NCI-H1092 (cell line): ENCODE measurements around the gene PRKAG1.
"Not testable (repeated sequence)": the region's sequence is repeated elsewhere in the genome, so short reads cannot be mapped to it uniquely, and the experiment has no call there.

Source experiments
- DNase-seq: peaks from one replicate; lab custom pipeline; 2025; lab: John Stamatoyannopoulos, UW

PRKAG1 gene

DNA sequence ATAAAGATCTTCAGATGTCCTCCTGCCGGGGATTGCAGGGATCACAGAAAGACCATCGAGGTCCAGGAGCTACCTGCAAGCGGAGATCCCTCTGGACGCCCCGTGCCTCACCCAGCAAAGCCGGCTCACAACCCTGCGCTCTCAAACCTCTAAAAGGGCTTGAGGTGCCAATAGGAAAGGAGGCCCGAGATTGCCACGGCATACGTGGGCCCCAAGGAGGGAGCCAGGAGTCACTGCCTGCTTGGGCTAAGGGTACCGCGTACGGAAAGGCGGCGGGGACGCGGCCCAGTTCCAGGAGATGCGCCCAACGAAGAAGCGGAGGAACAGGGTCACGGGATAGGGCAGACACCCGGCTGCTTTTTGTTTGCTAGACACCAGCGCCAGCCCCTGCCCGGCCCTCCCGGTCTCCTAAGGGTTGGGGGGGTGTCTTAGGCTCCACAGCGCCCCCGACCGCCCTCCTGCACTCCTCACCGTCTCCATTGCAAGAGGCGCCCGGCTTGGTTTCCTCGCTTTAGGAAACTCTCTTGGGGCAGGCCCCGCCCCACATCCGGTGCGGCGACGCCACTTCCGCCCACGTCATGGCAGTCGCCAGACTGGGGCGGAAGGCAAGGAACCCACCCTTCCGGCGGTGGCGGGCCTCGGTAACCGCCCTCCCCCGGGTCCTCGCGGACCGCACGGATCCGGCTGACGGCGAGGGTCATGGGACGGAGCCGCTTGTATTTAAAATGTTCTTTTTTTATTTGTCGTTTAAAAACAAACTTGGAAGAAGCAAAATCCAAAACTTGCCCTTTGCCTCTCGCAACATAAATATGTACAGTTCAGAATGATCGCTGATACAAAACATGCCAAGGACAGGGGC, at the start of gene PRKAG1:
TSS of gene PRKAG1 (minus strand) at position 516 of the 859 bp plus-strand sequence. CDS start at position 480, 36 bp downstream.
- DNase-seq: peak; percentile 88

DNA sequence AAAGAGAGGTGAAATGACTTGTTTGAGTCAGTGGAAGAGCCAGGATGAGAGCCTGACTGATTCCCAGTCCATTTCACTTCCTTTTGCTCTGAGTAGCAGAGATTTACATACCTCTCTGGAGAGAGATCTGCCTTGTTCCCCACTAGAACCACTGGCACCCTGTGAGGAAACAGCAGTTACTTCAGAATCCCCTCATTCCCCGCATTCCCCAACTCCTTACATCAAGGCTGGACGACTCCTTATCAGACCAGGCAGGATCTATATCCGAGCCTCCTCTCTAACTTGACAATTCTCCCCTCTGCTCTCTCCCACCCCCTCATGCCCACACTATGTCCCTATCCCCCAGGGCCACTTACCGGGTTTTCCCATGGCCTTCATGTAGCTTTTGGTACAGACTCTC, 47.5 kb upstream of the PRKAG1 start:
- DNase-seq: no peak

DNA sequence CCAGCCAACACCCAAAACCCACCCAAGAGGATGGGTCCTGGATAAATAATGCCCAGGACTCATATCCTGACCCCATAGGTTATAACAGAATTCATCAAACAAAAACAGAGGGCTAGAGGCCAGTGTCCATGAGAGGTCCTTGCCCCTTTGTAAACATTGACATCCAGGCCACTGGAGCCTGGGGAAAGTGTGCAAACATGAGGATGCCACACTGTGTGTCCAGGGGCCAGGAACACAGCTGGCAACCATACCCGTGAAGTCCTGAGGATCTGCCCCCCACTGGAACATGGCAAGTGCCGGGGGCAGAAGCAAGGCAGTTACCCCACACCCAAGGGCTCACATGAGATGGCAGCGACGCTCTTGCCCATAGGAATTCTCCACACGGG, 46.2 kb upstream of the PRKAG1 start:
- DNase-seq: no peak

DNA sequence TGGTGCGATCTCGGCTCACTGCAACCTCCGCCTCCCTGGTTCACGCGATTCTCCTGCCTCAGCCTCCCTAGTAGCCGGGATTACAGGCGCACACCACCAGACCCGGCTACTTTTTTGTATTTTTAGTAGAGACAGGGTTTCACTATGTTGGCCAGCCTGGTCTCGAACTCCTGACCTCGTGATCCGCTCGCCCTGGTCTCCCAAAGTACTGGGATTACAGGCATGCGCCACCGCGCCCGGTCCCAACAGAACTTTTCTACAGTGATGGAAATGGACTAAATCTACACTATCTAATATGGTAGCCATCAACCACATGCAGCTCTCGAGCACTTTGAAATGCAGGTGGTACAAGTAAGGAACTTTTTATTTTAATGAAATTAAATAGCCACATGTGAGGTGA, 43.3 kb upstream of the PRKAG1 start:
- DNase-seq: not testable (repeated sequence)

DNA sequence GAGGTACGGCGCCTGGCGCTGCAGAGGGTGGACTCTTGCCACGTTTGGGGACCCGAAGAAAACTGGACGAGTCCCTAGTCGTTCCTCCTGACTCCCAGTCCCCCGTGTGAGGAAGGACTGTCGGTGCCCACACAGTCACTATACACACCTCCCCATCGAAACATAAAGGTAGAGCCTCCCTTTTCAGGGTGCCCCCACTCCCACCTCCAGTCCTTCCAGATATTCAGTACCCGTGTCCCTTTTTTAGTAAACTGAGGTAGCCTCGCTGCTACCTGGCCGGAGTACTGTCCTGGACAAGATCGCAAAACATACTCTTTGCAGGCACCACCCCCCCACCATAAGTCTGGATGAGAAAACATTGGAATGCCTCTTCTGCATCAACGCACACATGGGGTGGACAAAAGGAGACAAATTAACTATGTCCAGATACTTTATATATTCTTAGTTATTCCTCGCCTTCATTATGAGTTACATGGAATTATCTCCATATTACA, 42.6 kb upstream of the PRKAG1 start:
- no peak for DNase-seq

DNA sequence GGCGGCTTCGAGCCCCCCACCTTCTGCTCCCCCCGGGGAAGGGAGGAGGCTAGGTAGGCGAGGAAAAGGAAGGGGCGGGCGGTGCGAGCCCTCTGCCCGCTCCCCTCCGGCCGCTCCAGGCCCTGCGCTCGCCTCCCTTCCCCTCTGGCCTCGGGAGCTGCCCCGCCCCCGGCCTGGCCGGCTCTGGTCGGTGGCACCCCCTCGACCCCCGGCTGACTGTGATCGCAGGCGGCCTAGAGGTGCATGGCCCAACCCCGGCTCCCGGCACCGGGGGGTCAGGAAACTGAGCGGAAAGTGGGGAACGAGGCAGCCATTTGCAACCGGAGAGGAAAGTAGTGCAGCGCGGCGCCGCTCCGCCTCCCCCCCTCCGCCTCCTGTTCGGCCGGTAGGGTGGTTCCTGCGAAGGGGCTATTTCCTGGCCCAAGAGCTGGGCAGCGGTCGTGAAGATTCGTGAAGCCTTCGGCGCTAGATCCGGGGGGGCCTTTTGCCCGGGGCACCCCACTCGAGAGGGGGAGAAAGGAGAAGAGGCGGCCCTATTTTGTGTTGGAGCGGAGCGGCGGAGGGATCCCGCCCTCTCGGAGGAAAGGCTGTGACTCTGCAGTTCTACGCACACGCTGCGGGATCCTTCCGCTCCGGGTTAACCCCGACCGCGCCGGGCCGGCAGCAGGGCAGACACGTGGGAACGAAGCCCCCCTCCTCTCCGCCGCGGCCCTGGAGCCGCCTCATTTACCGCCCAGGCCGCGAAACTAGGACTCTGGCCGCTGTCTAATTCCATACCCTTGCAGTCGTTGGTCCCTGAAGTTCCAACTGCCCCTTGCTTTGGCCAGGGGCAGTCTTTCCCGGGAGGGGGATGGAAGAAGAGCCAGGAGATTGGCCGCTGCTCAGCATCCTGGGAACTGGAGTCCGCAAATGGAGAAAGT, 41.9 kb upstream of the PRKAG1 start, which contains the start of gene KMT2D:
TSS of gene KMT2D (minus strand) at position 558 of the 920 bp plus-strand sequence. CDS start 5,470 bp downstream, outside the sequence.
- DNase-seq: peak; percentile 78

DNA sequence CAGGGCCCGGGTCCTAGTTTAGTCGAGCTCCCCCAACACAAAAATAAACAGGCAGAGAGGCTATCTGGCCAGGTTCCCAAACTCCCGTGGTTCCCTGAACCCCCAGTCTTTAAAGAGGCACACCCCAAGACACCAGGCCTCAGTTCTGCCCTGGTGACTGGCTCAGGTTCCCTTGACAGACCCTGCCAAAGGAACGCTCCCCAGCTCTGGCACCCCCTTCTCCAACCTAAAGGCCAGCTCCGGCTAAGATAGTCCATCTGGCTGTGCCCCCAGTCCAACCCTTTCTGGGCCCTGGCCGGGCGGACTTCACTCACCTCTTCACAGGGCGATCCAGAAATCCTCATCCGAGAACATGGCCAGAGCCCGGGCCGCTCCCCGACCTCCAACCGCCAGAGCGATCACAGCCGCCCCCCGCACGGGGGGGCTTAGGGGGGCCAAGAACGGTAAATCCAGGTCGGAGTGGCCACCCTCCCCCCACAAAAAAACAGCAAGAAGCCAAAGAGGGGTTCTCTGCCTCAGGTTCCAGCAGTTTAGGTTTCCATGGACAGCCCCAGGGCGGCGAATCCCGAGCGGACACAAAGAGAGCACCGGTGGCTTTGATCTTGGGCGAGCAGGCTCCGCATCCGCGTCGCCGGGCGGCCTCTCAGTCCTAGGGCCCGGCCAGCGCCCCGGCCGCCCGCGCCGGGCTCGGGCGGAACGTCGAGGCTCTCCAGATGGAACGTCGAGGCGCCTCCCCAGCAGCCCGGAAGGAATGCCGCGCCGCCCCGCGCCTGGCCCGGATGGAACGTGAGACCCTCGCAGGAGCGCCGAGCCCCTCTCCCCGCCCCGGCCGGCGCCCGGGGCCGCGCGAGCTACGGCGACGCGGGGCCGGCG, 41.0 kb upstream of the PRKAG1 start:
- DNase-seq: no peak

DNA sequence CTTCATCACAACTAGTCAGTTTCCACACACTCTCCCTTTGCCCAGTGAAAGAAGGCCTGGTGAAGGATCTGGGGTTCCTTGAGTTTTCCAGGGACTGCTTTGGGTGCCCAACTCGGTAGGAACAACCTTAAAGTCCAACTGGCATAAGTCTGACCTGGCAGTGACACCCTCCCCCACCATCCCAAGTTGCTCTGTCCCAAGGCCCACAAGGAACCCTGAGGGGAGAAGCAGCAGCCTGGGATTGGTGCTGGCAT, 40.4 kb upstream of the PRKAG1 start:
- no peak for DNase-seq

DNA sequence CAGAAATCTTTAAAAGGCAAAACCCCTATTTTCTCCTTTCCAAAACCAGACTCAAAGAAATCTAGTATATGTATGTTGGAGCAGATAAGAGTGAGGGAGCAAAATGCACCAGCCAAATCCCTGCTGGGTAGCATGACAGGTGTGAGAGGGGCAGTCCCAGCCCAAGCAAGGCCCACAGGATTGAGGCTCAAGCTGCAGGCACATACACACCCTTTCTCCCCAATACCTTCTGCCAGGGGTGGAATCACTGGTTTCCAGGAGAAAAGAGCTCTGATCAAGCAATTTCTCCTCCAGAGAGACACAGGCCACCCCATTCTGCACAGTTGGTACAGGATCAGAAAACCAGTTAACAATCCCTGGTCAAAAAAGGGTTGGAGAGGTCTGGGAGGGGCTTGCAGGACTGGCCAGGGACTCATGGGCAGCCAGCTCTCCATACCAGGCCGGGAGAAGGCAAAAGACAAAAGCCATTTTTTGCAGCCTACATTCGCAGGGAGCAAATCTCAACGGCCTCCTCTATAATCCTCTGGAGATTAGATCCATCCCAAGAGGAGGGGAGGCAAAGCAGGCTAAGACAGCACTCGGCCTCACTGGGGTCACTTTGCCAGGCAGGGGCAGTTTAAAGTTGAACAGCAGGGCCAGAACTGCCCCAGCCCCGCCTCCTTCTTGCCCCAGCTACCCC, 39.9 kb upstream of the PRKAG1 start:
- no peak for DNase-seq

DNA sequence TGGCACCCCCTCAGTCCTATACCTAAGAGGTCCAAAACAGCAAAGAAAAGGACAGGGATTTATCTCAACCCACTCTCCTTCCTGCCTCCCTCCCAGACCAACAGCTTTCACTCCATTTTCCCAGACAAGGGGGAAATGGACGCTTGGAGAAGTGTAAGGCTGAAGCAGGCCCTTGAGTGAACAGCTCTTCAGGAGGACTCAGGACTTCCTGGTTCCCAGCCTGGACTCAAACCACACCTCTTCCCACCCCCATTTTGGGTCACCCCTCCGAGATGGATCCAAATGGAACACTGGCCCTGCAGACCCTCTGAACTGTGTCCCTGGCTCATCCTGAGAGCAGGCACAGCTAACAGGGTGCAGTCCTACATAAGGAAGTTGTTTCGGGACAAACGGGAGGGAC, 39.3 kb upstream of the PRKAG1 start:
- no peak for DNase-seq

DNA sequence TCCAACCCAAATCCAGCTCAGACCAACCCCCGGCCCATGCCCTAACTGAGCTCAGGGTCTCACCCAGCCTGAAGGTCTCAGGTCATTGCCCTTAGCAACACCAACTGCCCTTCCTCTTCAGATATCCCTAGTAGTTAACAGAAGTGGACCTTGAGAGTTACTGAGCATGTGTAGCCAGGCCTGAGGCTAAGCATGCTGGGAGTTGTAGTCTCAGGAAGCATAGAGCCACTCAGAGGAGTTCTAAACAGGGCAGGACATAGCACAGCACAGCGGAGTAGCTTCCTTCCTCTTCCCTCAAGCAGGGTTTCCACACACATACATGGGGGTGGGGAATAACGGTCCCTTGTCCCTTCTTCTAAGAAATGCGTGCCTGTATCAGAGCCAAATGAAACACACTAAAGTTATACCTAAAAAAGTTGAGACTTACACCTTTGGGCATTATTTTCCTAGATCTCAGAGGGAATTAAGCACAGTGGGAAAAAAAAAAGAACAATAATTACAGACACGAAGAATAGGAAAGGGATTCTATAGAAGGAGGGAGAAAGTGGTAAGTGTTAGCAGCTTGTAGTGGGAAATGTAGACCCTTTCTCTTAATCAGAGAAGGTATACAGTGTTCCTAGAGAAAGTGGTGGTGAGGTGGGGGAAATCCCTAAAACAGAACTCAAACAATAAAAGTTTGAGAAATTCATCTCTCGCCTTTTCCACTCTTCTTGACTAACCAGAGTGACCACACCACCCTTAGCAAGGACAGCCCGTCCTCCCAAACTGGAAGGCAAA, 37.6 kb upstream of the PRKAG1 start:
- DNase-seq: no peak

DNA sequence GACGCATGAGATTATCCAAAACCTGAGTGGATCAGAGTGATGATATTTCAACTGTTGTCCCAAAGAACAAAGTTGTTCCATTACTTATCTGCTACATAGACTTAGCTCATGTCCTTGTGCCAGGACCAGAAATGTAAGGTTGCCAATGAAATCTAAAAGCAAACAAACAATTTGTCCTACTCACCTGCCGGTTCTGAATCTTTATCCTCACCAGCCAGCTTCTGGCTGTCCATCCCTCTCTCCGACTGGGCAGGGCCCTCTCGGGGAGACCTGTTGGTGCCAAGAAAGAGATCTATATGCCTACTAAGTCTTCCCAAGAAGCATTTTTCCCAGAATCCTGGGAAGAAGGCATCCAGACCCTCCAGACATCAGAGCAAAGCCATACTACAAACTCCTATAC, 36.5 kb upstream of the PRKAG1 start:
- DNase-seq: no peak

DNA sequence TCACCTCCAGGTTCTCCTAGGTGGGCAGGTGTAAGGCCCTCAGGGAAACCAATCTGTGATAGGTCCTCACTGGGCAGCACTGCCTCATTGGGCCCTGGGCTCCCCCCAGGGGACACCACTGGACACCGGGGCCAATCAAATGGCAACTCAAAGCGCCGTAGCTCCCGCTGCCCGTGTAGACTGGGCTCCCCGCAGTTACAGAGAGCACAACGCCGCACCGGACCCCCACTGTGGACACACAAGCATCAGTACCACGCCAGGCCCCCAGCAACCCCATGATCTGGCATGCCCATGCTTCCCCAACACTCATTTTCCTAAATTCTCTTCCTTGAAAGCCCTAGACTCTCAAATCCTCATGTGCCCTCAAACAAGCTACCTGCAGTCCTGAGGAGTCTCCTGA, 35.9 kb upstream of the PRKAG1 start:
- DNase-seq: no peak

DNA sequence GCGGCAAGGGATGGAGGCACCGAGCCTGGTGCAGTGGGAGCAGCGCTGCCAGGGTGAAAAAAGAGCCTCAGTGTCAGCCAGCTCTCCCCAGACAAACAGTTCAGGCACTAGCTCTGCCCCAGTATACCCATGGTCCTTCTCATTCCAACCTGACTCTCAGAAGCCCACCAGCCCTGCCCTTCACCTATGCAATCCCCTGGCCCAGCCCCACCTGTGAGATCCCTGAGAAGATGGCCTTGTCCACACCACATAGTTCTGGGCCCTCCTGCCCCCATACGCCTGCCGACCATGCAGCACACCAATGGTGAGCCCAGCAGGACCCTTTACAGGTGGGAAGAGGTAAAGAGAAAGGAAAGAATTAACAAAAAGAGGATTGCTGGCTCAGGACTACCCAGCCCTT, 35.5 kb upstream of the PRKAG1 start:
- no peak for DNase-seq

DNA sequence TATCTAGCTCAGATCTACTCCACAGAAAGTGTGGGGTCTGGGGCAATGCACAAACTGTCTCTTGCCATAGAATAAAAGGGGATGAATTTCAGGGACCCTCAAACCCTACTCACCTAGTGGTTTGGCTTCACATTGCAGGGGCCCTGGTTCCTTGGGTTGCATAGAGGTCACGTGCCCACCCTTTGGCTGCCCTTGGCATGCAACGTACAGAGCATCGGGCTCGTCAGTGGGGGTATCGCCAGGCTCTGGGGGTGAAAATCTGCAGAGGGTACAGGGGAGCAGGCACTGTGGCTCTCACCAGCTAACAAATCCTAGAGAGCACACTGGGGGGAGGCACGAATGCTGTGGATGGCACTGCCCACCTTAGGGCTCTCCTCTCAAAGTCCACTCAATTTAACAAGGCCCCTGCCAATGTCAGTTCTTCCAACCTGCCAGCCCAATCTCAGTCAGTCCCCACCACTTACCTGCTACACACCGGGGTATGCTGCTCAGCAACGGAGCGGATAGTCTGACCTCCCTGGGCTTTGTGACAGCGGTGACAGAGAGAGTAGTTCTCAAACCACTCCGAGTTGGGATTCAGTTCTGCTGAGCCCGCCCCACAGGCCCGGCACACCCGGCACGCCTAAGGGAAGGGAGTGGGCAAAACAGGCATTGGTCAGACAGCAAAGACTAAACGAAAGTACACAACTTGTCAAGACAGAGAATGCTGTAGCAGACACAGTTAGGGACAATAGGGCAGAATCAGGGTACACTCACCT, 34.1 kb upstream of the PRKAG1 start:
- DNase-seq: no peak

DNA sequence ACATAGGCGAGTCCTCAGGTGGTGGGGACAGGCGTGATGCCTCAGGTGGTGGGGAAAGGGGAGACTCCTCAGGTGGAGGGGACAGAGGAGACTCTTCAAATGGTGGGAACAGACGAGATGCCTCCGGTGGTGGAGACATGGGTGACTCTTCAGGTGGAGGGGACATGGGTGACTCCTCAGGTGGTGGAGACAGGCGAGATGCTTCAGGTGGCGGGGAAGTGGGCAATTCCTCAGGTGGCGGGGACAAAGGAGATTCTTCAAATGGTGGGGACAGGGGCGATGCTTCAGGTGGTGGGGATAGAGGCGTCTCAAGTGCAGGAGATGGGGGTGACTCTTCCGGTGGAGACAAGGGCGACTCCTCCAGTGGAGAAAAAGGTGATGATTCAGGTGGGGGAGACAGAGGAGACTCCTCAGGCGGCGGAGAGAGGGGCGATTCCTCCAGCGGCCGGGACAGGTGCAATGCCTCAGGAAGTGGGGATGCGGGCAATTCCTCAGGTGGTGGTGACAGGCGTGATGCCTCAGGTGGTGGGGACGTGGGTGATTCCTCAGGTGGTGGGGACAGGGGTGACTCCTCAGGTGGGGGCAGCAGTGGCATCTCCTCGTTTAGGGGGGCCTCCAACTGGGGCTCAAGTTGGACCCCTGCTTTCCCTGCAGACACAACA, 33.3 kb upstream of the PRKAG1 start:
- DNase-seq: no peak

DNA sequence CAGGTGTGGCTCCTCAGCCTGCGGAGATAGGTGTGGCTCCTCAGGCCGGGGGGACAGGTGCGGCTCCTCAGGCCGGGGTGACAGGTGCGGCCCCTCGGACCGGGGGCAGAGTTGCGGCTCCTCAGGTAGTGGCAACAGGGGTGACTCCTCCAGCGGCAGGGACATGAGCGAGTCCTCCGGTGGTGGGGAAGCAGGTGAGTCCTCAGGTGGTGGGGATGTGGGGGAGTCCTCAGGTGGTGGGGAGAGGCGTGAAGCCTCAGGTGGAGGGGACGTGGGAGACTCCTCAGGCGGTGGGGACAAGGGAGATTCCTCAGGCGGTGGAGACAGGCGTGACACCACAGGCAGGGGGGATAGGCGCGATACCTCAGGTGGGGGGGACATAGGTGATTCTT, 32.8 kb upstream of the PRKAG1 start:
- DNase-seq: no peak

DNA sequence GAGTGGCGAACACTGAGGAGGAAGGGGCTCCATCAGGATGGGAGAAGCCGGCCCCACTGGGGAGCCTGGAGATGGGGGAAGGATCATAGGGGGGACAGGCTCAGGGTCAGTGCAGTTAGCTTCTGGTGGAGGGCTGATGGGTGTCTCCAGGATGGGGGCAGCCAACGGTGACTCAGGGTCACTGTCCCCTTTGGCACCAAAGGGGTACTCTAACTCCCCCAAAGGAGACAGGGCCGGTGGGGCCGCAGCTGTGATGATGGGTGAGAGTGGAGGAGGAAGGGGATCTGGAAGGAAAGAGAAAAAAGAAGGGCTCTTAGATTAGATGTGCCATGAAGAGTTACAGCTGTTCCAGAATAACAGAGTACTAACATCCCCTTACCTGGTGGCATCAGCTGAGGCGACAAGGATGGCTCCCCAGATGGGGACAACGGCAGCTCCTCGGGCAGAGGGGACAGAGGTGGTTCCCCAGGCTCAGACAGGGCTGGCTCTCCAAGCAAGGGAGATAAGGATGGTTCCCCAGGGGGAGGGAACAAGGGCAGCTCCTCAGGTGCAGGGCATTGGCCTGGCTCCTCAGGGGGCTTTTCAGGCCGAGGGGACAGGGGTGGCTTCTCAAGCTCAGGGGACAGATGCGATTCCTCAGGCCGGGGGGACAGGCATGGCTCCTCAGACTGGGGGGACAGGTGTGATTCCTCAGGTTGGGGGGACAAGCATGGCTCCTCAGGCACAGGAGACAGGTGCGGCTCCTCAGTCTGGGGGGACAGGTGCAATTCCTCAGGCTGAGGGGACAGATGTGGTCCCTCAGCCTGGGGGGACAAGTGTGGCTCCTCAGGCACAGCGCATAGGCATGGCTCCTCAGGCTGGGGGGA, 32.2 kb upstream of the PRKAG1 start:
- DNase-seq: no peak
